ENCODE data around the gene MCOLN1. TPM values are rescaled to one million over a fixed set of nuclear protein-coding genes. Genes with fewer than 3 reads are reported as not detected.
A peak's percentile ranks its signal among the peaks of the same experiment; 100 is the strongest.
"Not testable (repeated sequence)": the region's sequence is repeated elsewhere in the genome, so short reads cannot be mapped to it uniquely, and the experiment has no call there.

The MCOLN1 gene
- total RNA-seq, 2 donors from 2014 or later, result 22.2 to 31.6 TPM

- no peak for ATAC-seq
- intact Hi-C loops (cut with DNase I, micrococcal nuclease), result no loop called here
- DNase-seq, result no peak
Measured at GRCh38 chr19:7554565-7554964, 32.1 kb downstream of the MCOLN1 start.

GRCh38 chr19:7554990-7555864, 32.8 kb downstream of the MCOLN1 start:
- DNase-seq (peak in 1 of 2 donors; percentile 34), ATAC-seq (no peak)
- intact Hi-C loops (cut with DNase I, micrococcal nuclease), result no loop called here

- intact Hi-C loops (cut with DNase I, micrococcal nuclease), result no loop called here
- no peak for ATAC-seq
- DNase-seq, result no peak
Measured at GRCh38 chr19:7556696-7557315, 34.4 kb downstream of the MCOLN1 start.

DNA sequence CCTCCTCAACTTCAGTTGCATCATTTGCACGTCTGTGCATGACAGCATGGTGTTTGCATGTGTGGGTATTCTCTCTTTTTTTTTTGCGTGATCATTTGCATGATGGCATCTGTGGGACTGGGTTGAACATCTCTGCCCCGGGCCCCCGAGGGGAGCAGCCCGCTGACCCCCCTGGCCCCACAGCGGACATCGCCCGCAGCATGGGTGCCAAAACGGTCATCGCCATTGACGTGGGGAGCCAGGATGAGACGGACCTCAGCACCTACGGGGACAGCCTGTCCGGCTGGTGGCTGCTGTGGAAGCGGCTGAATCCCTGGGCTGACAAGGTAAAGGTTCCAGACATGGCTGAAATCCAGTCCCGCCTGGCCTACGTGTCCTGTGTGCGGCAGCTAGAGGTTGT, 36.2 kb downstream of the MCOLN1 start:
- no peak for ATAC-seq
- no peak for DNase-seq
- intact Hi-C loops (cut with DNase I, micrococcal nuclease), result no loop called here

DNA sequence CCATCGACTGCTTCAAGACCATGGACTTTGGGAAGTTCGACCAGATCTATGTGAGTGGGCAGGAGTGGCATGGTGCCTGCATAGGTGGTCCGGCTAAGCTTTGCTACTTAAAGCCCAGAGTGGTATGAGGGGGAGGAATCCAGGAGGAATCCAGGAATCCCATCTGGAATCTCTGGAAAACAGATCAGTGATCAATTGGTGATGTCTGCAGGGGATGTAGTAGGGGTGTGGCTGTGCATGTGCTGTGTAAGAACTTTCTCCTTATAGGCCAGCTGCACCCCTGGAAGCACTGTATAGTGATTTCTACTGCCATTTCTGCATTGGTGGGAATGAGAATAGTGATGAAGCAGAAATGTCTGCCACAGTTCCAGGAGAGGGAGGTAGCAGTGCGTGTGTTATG, 36.7 kb downstream of the MCOLN1 start:
- intact Hi-C loops (cut with DNase I, micrococcal nuclease), result no loop called here
- DNase-seq (no peak), ATAC-seq (no peak)

DNA sequence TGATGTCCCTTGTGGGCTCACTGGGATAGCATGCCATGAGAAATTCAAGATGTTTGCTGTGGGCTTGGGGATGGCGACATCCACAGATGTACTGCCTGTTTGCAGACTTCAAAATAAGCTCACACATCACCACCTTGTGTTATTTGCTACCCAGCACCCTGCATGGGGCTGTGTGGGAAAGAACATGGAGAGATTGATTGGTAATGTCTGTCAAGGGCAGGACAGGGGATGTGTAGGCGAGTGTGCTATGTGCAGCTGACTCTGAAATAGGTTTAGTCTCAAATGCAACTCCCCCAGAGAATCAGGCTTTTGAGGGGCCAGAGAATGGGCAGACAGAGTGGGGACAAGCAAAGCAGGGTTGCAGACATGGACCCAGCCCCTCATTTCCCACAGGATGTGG, 37.8 kb downstream of the MCOLN1 start:
- ATAC-seq (no peak), DNase-seq (no peak)
- intact Hi-C loops (cut with DNase I, micrococcal nuclease), result loop anchor here in 1 of 2 donors (10.0 kb wide), 1 partner anchor 245 kb away; no protein-coding TSS in a partner anchor

GRCh38 chr19:7561325-7561724, 38.9 kb downstream of the MCOLN1 start:
- ATAC-seq, result no peak
- intact Hi-C loops (cut with DNase I, micrococcal nuclease), result loop anchor here in 1 of 2 donors (10.0 kb wide), 1 partner anchor 243 kb away; no protein-coding TSS in a partner anchor
- no peak for DNase-seq

- no peak for ATAC-seq
- DNase-seq, result no peak
- intact Hi-C loops (cut with DNase I, micrococcal nuclease), result loop anchor here in 1 of 2 donors (10.0 kb wide), 1 partner anchor 242 kb away; no protein-coding TSS in a partner anchor
Measured at GRCh38 chr19:7562646-7563393, 40.4 kb downstream of the MCOLN1 start.

GRCh38 chr19:7564866-7565265, 42.4 kb downstream of the MCOLN1 start:
- DNase-seq (no peak), ATAC-seq (no peak)
- intact Hi-C loops (cut with DNase I, micrococcal nuclease), result loop anchor here in 1 of 2 donors (10.0 kb wide), 1 partner anchor 240 kb away; no protein-coding TSS in a partner anchor

DNA sequence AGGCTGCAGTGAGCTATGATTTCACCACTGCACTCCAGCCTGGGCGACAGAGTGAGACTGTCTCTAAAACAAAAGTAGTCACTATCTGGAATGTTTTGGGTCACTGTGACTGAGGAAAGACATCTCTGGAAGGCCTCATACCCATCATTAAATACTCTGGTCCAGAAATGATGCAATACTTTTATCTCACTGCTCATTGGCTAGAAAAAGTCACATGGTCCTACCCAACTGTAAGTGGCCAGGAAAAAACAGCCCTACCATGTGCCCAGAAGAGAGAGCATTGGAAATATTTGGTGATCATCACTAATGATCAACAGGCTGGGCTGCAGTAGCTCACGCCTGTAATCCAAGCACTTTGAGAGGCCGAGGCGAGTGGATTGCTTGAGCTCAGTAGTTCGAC, 42.9 kb downstream of the MCOLN1 start:
- no peak for ATAC-seq
- intact Hi-C loops (cut with DNase I, micrococcal nuclease), result loop anchor here in 1 of 2 donors (10.0 kb wide), 1 partner anchor 239 kb away; no protein-coding TSS in a partner anchor
- no peak for DNase-seq

GRCh38 chr19:7570761-7571160, 48.3 kb downstream of the MCOLN1 start:
- intact Hi-C loops (cut with DNase I, micrococcal nuclease), result no loop called here

GRCh38 chr19:7575434-7576040, 53.1 kb downstream of the MCOLN1 start:
- ATAC-seq (peak; percentile 78), DNase-seq (no peak)
- intact Hi-C loops (cut with DNase I, micrococcal nuclease), result no loop called here

More at GRCh38 chr19:7570761-7571160, 48.3 kb downstream of the MCOLN1 start:
- ATAC-seq (no peak), DNase-seq (no peak)

DNA sequence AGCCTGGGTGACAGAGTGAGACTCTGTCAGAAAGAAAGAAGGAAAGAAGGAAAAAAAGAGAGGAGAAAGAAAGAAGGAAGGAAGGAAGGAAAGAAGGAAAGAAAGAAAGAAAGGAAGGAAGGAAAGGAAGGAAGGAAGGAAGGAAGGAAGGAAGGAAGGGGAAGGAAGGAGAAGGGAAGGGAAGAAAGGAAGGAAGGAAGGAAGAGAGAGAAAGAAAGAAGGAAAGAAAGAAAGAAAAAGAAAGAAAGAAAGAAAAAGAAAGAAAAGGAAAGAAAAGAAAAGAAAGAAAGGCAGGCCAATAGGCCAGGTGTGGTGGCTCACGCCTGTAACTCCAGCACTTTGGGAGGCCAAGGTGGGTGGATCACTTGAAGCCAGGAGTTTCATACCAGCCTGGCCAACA, 55.0 kb downstream of the MCOLN1 start:
- ATAC-seq; DNase-seq; intact Hi-C loops (cut with DNase I, micrococcal nuclease): not testable (repeated sequence)

- ATAC-seq (no peak), DNase-seq (no peak)
- intact Hi-C loops (cut with DNase I, micrococcal nuclease), result no loop called here
Measured at GRCh38 chr19:7578127-7578526, 55.7 kb downstream of the MCOLN1 start.

DNA sequence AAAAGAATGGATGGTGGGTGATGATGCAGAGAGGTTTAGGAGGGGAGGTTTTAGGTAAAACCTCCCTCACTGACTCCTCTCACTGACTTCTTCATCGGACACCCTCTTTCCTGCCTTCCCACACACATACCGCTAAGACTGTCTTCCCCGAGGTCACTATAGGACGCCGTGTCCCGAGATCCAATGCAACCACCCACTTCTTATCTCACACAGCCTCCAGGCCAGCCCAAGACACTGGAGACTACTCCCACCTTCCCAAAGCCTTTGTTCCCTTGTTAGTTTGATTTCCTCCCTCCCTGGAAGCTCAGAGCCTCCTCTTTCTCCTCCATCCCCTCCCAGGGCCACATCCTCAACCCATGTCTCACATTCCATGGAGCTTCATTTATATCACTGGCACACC, 56.8 kb downstream of the MCOLN1 start:
- DNase-seq (no peak), ATAC-seq (no peak)
- intact Hi-C loops (cut with DNase I, micrococcal nuclease), result no loop called here

- ATAC-seq (no peak), DNase-seq (no peak)
- intact Hi-C loops (cut with DNase I, micrococcal nuclease), result no loop called here
Measured at GRCh38 chr19:7582446-7582845, 60.0 kb downstream of the MCOLN1 start.

All from left colon (tissue), 2 donors.